ENCODE data around the gene ATL2. TPM values are rescaled to one million over a fixed set of nuclear protein-coding genes. Genes with fewer than 3 reads are reported as not detected.

Gene ATL2
- total and polyA plus RNA-seq, 9 donors = 47.9 to 149 (median 88.6) TPM

- Histone ChIP-seq H3K36me3 (no peaks in the 10 kb centered on the region), H3K4me3 (no peak overlapping the region), H3K4me1 (ENCODE audit: insufficient read depth) (peaks cover 4% of the 10 kb centered on the region), H3K27ac (no peak overlapping the region), H3K27me3 (no peaks in the 10 kb centered on the region), H3K9me3 (no peaks in the 10 kb centered on the region)
- WGBS, 3 donors = 97 to 100% (median 97%) methylated on average over 1 of the region's 1 CpG
- DNase-seq = no peak
- intact Hi-C loops (cut with DNase I) = loop anchor here in 1 of 4 donors (10.0 kb wide), 1 partner anchor 195 kb away; the partner anchor contains the start of gene CYP1B1
- TF ChIP-seq POLR2A (IDR thresholded peaks at IDR 0.05) = no peak
- TF ChIP-seq CTCF (IDR thresholded peaks at IDR 0.05) = no peak
- no peak for TF ChIP-seq EP300 (IDR thresholded peaks at IDR 0.05)
Measured at GRCh38 chr2:38269421-38269820, 107.7 kb downstream of the ATL2 start.

- Histone ChIP-seq H3K36me3 (no peaks in the 10 kb centered on the region), H3K4me3 (no peak overlapping the region), H3K4me1 (ENCODE audit: insufficient read depth) (peaks cover 4% of the 10 kb centered on the region), H3K27ac (no peak overlapping the region), H3K27me3 (no peaks in the 10 kb centered on the region), H3K9me3 (no peaks in the 10 kb centered on the region)
- intact Hi-C loops (cut with DNase I) = loop anchor here in 1 of 4 donors (10.0 kb wide), 1 partner anchor 194 kb away; the partner anchor contains the start of gene CYP1B1
- no peak for TF ChIP-seq CTCF (IDR thresholded peaks at IDR 0.05)
- TF ChIP-seq EP300 (IDR thresholded peaks at IDR 0.05) = no peak
- no peak for TF ChIP-seq POLR2A (IDR thresholded peaks at IDR 0.05)
- DNase-seq = no peak
- WGBS, 3 donors = 94 to 98% (median 97%) methylated on average over 3 of the region's 3 CpGs
Measured at GRCh38 chr2:38268691-38269327, 108.3 kb downstream of the ATL2 start.

GRCh38 chr2:38268001-38268400, 109.1 kb downstream of the ATL2 start:
- no peak for DNase-seq
- TF ChIP-seq POLR2A (IDR thresholded peaks at IDR 0.05) (no peak), CTCF (IDR thresholded peaks at IDR 0.05) (no peak), EP300 (IDR thresholded peaks at IDR 0.05) (no peak)

GRCh38 chr2:38267270-38267925, 109.7 kb downstream of the ATL2 start:
- H3K27ac ChIP-seq = no peak overlapping the region
- H3K9me3 ChIP-seq = no peaks in the 10 kb centered on the region
- H3K4me1 ChIP-seq (ENCODE audit: insufficient read depth) = peaks cover 4% of the 10 kb centered on the region
- H3K27me3 ChIP-seq = no peaks in the 10 kb centered on the region
- DNase-seq = no peak
- 95 to 97% (median 96%) methylated on average over 4 of the region's 4 CpGs for WGBS, 3 donors
- intact Hi-C loops (cut with DNase I) = loop anchor here in 1 of 4 donors (10.0 kb wide), 1 partner anchor 193 kb away; the partner anchor contains the start of gene CYP1B1
- TF ChIP-seq POLR2A (IDR thresholded peaks at IDR 0.05) (no peak), CTCF (IDR thresholded peaks at IDR 0.05) (no peak), EP300 (IDR thresholded peaks at IDR 0.05) (no peak)
- no peaks in the 10 kb centered on the region for H3K36me3 ChIP-seq
- H3K4me3 ChIP-seq = no peak overlapping the region

More at GRCh38 chr2:38268001-38268400, 109.1 kb downstream of the ATL2 start:
- no peak overlapping the region for H3K27ac ChIP-seq
- 99 to 100% (median 100%) methylated on average over 2 of the region's 2 CpGs for WGBS, 3 donors
- H3K36me3 ChIP-seq = no peaks in the 10 kb centered on the region
- H3K9me3 ChIP-seq = no peaks in the 10 kb centered on the region
- H3K4me1 ChIP-seq (ENCODE audit: insufficient read depth) = peaks cover 4% of the 10 kb centered on the region
- intact Hi-C loops (cut with DNase I) = loop anchor here in 1 of 4 donors (10.0 kb wide), 1 partner anchor 193 kb away; the partner anchor contains the start of gene CYP1B1
- H3K27me3 ChIP-seq = no peaks in the 10 kb centered on the region
- no peak overlapping the region for H3K4me3 ChIP-seq
